GM21529 (cell line): ENCODE measurements around the gene ARL16.
A peak's percentile ranks its signal among the peaks of the same experiment; 100 is the strongest.

Experiments
- ATAC-seq: cut with Tn5 transposase; IDR thresholded peaks from one replicate; pipeline ENCODE4 v1.9.1; 2021; ENCODE audit not compliant: unreplicated experiment

ARL16 gene

GRCh38 chr17:81683584-81684441, at the start of gene ARL16, which contains the start of gene HGS:
Gene ARL16, minus strand, starts transcription at chr17:81683797. Its CDS starts 44 bp downstream, at chr17:81683753.
Gene HGS, plus strand, starts transcription at chr17:81684011. Its CDS starts 56 bp downstream, at chr17:81684067.
- peak; percentile 89 for ATAC-seq

GRCh38 chr17:81727324-81728031, 43.9 kb upstream of the ARL16 start:
- no peak for ATAC-seq

- no peak for ATAC-seq
These were observed 42.4 kb upstream of the ARL16 start for GRCh38 chr17:81726004-81726403.

GRCh38 chr17:81725439-81725838, 41.8 kb upstream of the ARL16 start:
- ATAC-seq = no peak

- no peak for ATAC-seq
These were observed 40.1 kb upstream of the ARL16 start for GRCh38 chr17:81723651-81724209.

GRCh38 chr17:81722184-81723120, 38.9 kb upstream of the ARL16 start:
- no peak for ATAC-seq

- ATAC-seq = no peak
These were observed 36.9 kb upstream of the ARL16 start for GRCh38 chr17:81720267-81721071.

GRCh38 chr17:81719410-81720266, 36.0 kb upstream of the ARL16 start:
- no peak for ATAC-seq

GRCh38 chr17:81717766-81718089, 34.1 kb upstream of the ARL16 start:
- no peak for ATAC-seq

- ATAC-seq = no peak
These were observed 33.6 kb upstream of the ARL16 start for GRCh38 chr17:81717049-81717765.

- ATAC-seq = no peak
These were observed 33.0 kb upstream of the ARL16 start for GRCh38 chr17:81716674-81716996.

GRCh38 chr17:81715872-81716673, 32.5 kb upstream of the ARL16 start:
- no peak for ATAC-seq

GRCh38 chr17:81715107-81715871, 31.7 kb upstream of the ARL16 start:
- ATAC-seq = no peak

GRCh38 chr17:81714412-81715106, 31.0 kb upstream of the ARL16 start:
- ATAC-seq = no peak

- no peak for ATAC-seq
These were observed 30.2 kb upstream of the ARL16 start for GRCh38 chr17:81713556-81714411.
